T-helper 1 cell treated with Interleukin-12 subunit alpha and Interleukin-12 subunit beta and Interleukin-4 antibody, amounts not matched to agents 30 μg/mL and 1 μg/mL, for 36 hours (primary cell): ENCODE measurements around the gene OPA3.

Experiments used
- H3K27ac Mint-ChIP-seq: one replicate; pipeline ENCODE4 v1.8.0; 2021; ENCODE audit warnings: mild to moderate bottlenecking, mixed read lengths
- H3K27me3 Mint-ChIP-seq: one replicate; pipeline ENCODE4 v1.8.0; 2021; ENCODE audit warnings: low read depth, mixed read lengths
- H3K36me3 Mint-ChIP-seq: one replicate; pipeline ENCODE4 v1.8.0; 2021; ENCODE audit warnings: low read depth, mixed read lengths
- H3K4me1 Mint-ChIP-seq: one replicate; pipeline ENCODE4 v1.8.0; 2021; ENCODE audit warnings: low read depth, mixed read lengths
- H3K4me3 Mint-ChIP-seq: one replicate; pipeline ENCODE4 v1.8.0; 2021; ENCODE audit warnings: mild to moderate bottlenecking, moderate library complexity, mixed read lengths
- H3K9me3 Mint-ChIP-seq: one replicate; pipeline ENCODE4 v1.8.0; 2021; ENCODE audit warnings: mixed read lengths

Gene OPA3

GRCh38 chr19:45483033-45483432 lies 101.6 kb downstream of the OPA3 start:
- Mint-ChIP-seq H3K27me3 (peaks cover 4% of the 10 kb centered on the region), H3K4me3 (no peak overlapping the region), H3K36me3 (no peaks in the 10 kb centered on the region), H3K27ac (no peak overlapping the region), H3K9me3 (no peaks in the 10 kb centered on the region), H3K4me1 (peaks cover 22% of the 10 kb centered on the region)

DNA sequence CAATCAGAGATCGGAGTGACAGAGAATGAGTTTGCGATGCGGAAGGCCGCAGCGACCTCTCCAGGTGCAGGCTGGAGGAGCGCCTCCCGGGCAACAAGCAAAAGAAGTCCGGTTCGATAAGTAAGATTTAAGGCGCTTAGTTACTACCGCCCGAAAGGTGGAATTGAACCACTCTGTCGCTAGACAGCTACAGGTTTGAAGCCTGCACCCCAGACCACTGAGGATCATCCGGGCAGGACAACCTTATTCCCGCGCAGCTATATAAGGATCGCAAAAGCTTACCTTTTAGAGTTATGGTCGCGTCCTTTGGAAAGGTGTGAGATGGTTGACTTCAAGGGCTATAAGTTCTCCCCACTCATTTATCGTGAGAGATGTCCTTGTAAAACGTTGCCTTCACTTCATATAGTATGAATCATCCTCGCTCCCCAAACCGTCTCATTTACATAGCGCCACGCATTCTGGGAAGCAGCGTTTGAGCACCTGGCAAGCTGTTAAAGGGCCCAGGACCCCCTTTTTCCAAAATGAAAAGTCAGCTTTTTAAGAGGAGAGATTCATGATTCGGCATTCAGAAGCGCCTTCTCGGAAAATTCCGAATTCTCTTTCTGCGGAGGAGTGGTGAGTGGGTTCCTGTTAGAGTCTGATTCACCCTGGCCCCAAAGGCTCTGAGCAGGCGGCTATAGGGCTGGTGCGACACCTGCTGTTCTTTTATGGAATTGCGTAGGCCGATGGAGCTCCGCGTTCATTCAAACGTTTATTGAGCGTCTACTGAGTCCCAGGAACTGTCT lies 106.0 kb downstream of the OPA3 start:
- H3K9me3 Mint-ChIP-seq = no peaks in the 10 kb centered on the region
- H3K36me3 Mint-ChIP-seq = no peaks in the 10 kb centered on the region
- H3K4me1 Mint-ChIP-seq = peaks cover 26% of the 10 kb centered on the region
- peak overlapping the region; percentile 94 for H3K27ac Mint-ChIP-seq
- H3K4me3 Mint-ChIP-seq = peak overlapping the region; percentile 69
- H3K27me3 Mint-ChIP-seq = peaks cover 33% of the 10 kb centered on the region

DNA sequence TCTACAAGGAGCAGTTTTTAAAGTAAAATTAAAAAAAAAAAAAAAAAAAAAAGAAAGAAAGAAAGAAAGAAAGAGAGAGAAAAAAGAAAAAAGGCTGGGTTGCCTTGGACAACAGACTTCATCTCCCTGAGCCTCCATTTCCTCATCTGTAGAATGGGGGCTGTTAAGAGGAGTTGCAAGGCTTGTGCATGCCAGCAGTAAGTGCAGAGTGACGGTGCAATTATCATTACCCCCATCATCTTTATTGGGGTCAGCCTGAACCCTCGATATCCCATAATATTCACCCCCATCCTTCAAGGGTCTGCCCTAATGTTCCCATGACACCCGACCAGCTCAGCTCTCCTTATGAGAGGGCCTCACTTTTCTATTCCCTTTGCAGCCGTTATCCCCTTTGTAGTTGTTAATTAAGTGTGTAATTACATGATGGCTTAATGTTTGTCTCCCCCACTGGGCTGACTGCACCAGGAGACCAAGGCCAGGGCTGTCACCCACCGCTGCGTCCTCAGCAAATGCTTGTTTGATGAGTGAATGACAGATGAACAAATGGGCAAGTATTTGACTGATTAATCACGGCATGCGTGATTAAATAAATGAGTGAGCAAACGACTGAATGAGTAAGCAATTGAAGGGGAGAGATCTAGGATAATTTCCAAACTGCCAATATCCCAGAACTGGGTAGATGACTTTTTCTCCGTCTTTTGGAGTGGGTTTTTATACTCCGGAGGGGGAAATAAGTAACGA lies 106.7 kb downstream of the OPA3 start:
- Mint-ChIP-seq H3K27ac (peak overlapping the region; percentile 94), H3K27me3 (peaks cover 40% of the 10 kb centered on the region), H3K9me3 (no peaks in the 10 kb centered on the region), H3K4me3 (peak overlapping the region; percentile 69), H3K36me3 (peaks cover under 1% of the 10 kb centered on the region), H3K4me1 (peaks cover 26% of the 10 kb centered on the region)
